GM13977 (cell line): Measurements from ENCODE around the gene PIAS2.
"Not testable (repeated sequence)": the region's sequence is repeated elsewhere in the genome, so short reads cannot be mapped to it uniquely, and the experiment has no call there.

Experiments
- DNase-seq: peaks from one replicate; pipeline ENCODE4 v3.0.0; 2012; ENCODE audit warnings: low spot score
- in situ Hi-C: fragments of 300-500 bp; cut with MboI; formaldehyde crosslinking; loops from one replicate; pipeline ENCODE4 v1.12.0; 2022; ENCODE audit warnings: low sequenced_read_pairs, low pct_unique_long_range_greater_than_20kb, mixed read lengths, inconsistent platforms; ENCODE audit not compliant: unreplicated experiment
- TF ChIP-seq, protein P1 (sequence below): IDR thresholded peaks from 2 replicates; pipeline ENCODE4 v1.5.1; 2012; ENCODE audit warnings: mild to moderate bottlenecking, control low read depth; ENCODE audit not compliant: insufficient read depth; ENCODE audit errors: extremely low read depth, missing control alignments

Gene PIAS2, protein sequence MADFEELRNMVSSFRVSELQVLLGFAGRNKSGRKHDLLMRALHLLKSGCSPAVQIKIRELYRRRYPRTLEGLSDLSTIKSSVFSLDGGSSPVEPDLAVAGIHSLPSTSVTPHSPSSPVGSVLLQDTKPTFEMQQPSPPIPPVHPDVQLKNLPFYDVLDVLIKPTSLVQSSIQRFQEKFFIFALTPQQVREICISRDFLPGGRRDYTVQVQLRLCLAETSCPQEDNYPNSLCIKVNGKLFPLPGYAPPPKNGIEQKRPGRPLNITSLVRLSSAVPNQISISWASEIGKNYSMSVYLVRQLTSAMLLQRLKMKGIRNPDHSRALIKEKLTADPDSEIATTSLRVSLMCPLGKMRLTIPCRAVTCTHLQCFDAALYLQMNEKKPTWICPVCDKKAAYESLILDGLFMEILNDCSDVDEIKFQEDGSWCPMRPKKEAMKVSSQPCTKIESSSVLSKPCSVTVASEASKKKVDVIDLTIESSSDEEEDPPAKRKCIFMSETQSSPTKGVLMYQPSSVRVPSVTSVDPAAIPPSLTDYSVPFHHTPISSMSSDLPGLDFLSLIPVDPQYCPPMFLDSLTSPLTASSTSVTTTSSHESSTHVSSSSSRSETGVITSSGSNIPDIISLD

GRCh38 chr18:46917108-46917802 lies at the start of gene PIAS2, which contains the start of gene KATNAL2:
PIAS2 (minus strand) TSS chr18:46917507; CDS start chr18:46917345, 162 bp downstream.
KATNAL2 (plus strand) TSS chr18:46917602; CDS start chr18:46946873, 29,271 bp downstream.
- DNase-seq, result peak; percentile 93
- TF ChIP-seq, protein P1, sequence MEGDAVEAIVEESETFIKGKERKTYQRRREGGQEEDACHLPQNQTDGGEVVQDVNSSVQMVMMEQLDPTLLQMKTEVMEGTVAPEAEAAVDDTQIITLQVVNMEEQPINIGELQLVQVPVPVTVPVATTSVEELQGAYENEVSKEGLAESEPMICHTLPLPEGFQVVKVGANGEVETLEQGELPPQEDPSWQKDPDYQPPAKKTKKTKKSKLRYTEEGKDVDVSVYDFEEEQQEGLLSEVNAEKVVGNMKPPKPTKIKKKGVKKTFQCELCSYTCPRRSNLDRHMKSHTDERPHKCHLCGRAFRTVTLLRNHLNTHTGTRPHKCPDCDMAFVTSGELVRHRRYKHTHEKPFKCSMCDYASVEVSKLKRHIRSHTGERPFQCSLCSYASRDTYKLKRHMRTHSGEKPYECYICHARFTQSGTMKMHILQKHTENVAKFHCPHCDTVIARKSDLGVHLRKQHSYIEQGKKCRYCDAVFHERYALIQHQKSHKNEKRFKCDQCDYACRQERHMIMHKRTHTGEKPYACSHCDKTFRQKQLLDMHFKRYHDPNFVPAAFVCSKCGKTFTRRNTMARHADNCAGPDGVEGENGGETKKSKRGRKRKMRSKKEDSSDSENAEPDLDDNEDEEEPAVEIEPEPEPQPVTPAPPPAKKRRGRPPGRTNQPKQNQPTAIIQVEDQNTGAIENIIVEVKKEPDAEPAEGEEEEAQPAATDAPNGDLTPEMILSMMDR, result peak; percentile 37
- in situ Hi-C loops, result no loop called here

- DNase-seq, in situ Hi-C loops: not testable (repeated sequence)
Observed at GRCh38 chr18:46966266-46966665, 49.0 kb upstream of the PIAS2 start.

GRCh38 chr18:46964579-46965293 lies 47.4 kb upstream of the PIAS2 start:
- in situ Hi-C loops, result not testable (repeated sequence)

DNA sequence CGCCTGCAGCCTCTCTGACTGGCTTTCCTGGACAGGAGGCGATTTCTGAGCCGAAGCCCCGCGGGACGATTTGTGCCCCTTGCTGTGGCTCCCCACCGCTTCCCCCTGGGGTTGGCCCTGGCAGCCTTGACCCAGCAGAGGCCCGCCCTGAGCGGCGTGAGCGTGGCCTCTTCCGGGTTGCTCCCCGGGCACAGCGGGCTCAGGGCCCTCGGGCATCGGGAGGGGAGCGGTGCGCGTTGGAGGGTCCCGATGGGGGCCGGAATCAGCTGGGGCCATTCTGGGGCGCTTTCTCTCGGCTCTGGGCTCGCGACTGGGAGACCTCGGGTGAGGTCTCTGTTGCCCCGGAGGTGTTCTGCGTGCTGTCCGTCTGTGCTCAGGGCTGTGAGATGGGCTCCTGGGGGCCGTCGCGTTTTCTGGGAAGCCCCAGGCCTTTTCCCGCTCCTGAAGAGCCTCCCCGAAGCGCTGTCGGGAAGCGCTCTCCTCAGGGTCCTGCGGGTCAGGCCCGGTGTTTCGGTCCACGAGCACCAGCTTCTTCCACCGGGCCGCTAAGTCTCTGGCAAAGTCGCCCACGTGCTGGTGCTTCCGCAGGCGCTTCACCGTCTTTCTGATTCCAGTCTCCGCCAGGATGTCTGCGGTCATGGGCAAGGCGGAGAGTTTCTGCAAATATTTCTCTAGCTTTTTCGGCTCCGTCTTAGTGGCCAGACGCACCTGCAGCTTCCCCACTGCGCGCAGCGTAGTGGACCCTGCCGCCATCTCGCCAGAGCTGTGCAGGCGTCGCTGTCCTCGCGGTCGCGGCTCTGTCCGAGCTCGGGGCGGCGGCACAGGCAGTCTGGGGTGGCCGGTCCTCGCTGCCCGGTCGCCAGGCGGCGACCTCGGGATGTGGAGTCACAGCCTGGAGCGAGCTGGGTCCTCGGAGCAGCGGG lies 46.6 kb upstream of the PIAS2 start:
- DNase-seq, in situ Hi-C loops: not testable (repeated sequence)

More at GRCh38 chr18:46964579-46965293, 47.4 kb upstream of the PIAS2 start:
- not testable (repeated sequence) for DNase-seq

DNA sequence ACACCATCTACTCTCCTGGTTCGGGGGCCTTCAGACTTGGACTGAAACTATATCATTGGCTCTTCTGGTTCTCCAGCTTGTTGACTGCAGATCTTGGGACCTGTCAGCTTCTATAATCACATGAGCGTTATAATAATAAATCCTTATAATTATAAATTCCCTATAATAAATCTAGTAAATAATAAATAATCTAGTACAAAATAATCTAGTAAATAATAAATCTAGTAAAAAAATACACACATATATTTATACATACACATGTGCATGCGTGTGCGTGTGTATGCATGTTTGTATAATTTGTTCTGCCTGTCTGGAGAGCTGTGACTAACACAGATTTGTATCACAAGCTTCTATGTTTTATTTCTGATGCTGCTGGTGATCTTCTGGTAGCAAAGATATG lies 40.9 kb upstream of the PIAS2 start:
- in situ Hi-C loops, result no loop called here
- DNase-seq, result no peak
- TF ChIP-seq, protein P1, result no peak

DNA sequence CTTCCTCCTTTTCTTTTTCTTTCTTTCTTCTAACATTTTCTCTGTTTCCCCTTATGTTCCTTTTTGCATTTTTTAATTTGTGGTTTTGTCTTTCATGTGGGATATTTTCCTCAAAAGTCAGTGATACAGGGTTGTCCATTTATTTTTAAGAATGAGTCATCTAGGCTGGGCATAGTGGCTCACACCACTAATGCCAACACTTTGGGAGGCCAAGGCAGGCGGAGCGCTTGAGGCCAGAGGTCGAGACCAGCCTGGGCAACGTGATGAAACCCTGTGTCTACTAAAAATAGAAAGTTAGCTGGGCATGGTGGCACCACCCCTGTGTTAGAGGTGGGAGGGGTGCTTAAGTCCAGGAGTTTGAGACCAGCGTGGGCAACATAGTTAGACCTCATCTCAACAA lies 35.9 kb upstream of the PIAS2 start:
- TF ChIP-seq, protein P1, result no peak
- DNase-seq, result no peak
- in situ Hi-C loops, result no loop called here

DNA sequence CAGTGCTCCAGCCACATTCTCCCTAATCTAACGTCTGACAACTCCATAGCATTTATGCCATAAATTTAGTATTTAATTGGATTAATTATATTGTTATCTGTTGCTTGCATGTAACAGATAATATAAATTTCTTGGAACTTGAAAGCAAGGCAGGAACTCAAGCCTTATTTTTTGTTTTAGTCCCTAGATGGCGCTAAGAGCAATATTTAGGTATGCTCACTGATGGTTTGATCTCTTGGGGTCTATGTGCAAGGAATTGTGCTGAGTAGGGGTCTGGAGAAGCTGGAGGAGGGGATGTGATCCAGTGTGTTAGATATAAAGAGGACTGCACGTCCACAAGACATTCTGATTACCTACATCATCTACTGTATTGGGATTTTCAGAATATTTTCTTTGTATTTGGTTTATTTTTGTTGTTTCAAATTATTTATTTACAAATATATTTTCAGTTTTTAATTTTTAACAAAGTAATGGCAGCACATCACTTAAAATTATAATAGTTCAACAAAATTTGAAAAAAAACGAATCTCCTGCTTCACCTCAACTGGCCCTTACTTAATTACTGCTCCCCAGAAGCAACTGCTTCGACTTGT lies 32.9 kb upstream of the PIAS2 start:
- in situ Hi-C loops, result no loop called here
- TF ChIP-seq, protein P1, result peak; percentile 59
- DNase-seq, result peak; percentile 60
